CD4-positive, CD25-positive, alpha-beta regulatory T cell (primary cell): ENCODE results near the gene FLVCR1. TPM values are rescaled to one million over a fixed set of nuclear protein-coding genes. Genes with fewer than 3 reads are reported as not detected.
"Not testable (repeated sequence)": the region's sequence is repeated elsewhere in the genome, so short reads cannot be mapped to it uniquely, and the experiment has no call there.

Experiments
- ATAC-seq, 2 donors: fragments of 150-1000 bp; cut with Tn5 transposase; one replicate each; pipeline ENCODE4 v1.10.0; 2021; ENCODE audit warnings: low read depth in 2 of 2, moderate number of reproducible peaks in 2 of 2, moderate library complexity in 1 of 2
- DNase-seq, 3 donors: peaks; one replicate each; pipeline versions ENCODE4 v3.0.0 to v3.0.0-alpha.2; 2012 to 2022; ENCODE audit warnings: mixed read lengths in 1 of 3
- H3K27ac ChIP-seq: one replicate; pipeline ENCODE4 v1.7.0; 2013; ENCODE audit warnings: mild to moderate bottlenecking, low read length; ENCODE audit not compliant: insufficient read depth, poor library complexity, severe bottlenecking
- H3K27me3 ChIP-seq: one replicate; pipeline ENCODE4 v1.7.0; 2013; ENCODE audit warnings: low read length; ENCODE audit not compliant: control insufficient read depth, insufficient read depth
- H3K36me3 ChIP-seq: one replicate; pipeline ENCODE4 v1.7.0; 2013; ENCODE audit warnings: mild to moderate bottlenecking, low read length, moderate library complexity; ENCODE audit not compliant: control insufficient read depth, insufficient read depth
- H3K4me1 ChIP-seq: 2 replicates; pipeline ENCODE4 v1.7.0; 2013; ENCODE audit warnings: mild to moderate bottlenecking, low read length; ENCODE audit not compliant: insufficient read depth, control insufficient read depth, poor library complexity, severe bottlenecking
- H3K4me3 ChIP-seq: one replicate; pipeline ENCODE4 v1.7.0; 2013; ENCODE audit warnings: low read depth, mild to moderate bottlenecking, low read length, moderate library complexity
- H3K9me3 ChIP-seq, 2 experiments: 1 replicate in 1 of 2; 2 replicates in 1 of 2; pipeline ENCODE4 v1.7.0; 2013; ENCODE audit warnings: low read length in 2 of 2, mild to moderate bottlenecking in 1 of 2, moderate library complexity in 1 of 2; ENCODE audit not compliant: control insufficient read depth in 2 of 2
- H3K27ac Mint-ChIP-seq, 3 donors: one replicate each; pipeline ENCODE4 v1.8.0; 2020 to 2022; ENCODE audit warnings: mild to moderate bottlenecking in 3 of 3, mixed read lengths in 3 of 3, moderate library complexity in 2 of 3
- H3K27me3 Mint-ChIP-seq: one replicate; pipeline ENCODE4 v1.8.0; 2022; ENCODE audit warnings: mild to moderate bottlenecking, mixed read lengths
- H3K36me3 Mint-ChIP-seq: one replicate; pipeline ENCODE4 v1.8.0; 2020; ENCODE audit warnings: mixed read lengths
- H3K4me1 Mint-ChIP-seq, 4 donors: one replicate each; pipeline ENCODE4 v1.8.0; 2020 to 2022; ENCODE audit warnings: mixed read lengths in 4 of 4, mild to moderate bottlenecking in 1 of 4
- H3K4me3 Mint-ChIP-seq, 4 donors: one replicate each; pipeline ENCODE4 v1.8.0; 2020 to 2022; ENCODE audit warnings: mild to moderate bottlenecking in 4 of 4, mixed read lengths in 4 of 4, moderate library complexity in 3 of 4
- H3K9me3 Mint-ChIP-seq, 7 donors: one replicate each; pipeline ENCODE4 v1.8.0; 2020 to 2022; ENCODE audit warnings: mixed read lengths in 7 of 7, mild to moderate bottlenecking in 3 of 7, moderate library complexity in 2 of 7
- polyA plus RNA-seq, 4 donors: library from polyadenylated mRNA; unstranded; fragments of 300-500 nt; fragmentation: Illumina TruSeq; gene quantifications; one replicate each; pipeline ENCODE4 v1.2.3, GENCODE V29; 2021
- total RNA-seq: library from RNA; stranded (reverse); gene quantifications from one replicate; pipeline ENCODE4 v1.2.3, GENCODE V29; 2022

Gene FLVCR1
- total and polyA plus RNA-seq, 5 donors from 2014 or later, result 1.8 to 10.9 (median 2.3) TPM

DNA sequence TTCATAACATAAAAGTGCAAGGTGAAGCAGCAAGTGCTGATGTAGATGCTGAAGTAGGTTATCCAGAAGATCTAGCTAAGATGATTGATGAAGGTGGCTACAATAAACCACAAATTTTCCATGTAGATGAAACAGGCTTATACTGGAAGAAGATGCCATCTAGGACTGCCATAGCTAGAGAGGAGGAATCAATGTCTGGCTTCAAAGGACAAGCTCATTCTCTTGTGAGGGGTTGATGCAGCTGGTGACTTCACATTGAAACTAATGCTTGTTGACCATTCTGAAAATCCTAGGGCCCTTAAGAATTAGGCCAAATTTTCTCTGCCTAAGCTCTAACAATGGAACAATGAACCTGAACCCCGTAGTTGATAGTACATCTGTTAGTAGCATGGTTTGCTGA is 34.0 kb downstream of the FLVCR1 start:
- no peaks in the 10 kb centered on the region for H3K27me3 Mint-ChIP-seq
- H3K4me1 Mint-ChIP-seq, result no peaks in the 10 kb centered on the region
- Histone ChIP-seq H3K36me3 (peaks cover 51% of the 10 kb centered on the region), H3K27ac (no peak overlapping the region), H3K9me3 (no peaks in the 10 kb centered on the region), H3K4me3 (no peak overlapping the region), H3K27me3 (no peaks in the 10 kb centered on the region), H3K4me1 (no peaks in the 10 kb centered on the region)
- no peak overlapping the region for H3K4me3 Mint-ChIP-seq
- DNase-seq (no peak), ATAC-seq (no peak)
- H3K27ac Mint-ChIP-seq, result no peak overlapping the region
- H3K9me3 Mint-ChIP-seq, result peaks cover 0 to 2% (median 0%) of the 10 kb centered on the region in 7 donors
- H3K36me3 Mint-ChIP-seq, result peaks cover 63% of the 10 kb centered on the region

DNA sequence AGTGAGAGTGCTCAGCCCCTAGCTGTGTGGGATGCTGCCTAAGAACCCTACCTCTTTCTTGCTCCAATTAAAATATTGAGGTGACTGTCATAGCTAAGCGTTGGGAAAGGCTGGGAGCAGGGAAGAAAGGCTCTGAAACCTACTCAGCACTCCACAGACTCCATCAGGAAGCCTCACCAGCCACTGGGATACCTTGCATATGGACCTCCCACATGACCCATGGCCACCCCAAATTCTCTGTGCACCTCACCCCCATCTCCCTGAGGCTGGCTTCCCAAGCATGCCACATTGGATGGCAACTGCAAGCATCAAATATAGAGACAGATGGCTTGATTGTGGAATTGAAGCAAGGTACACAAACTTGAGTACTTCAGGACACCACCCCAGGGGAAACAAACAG is 41.8 kb downstream of the FLVCR1 start:
- Mint-ChIP-seq H3K4me3 (no peak overlapping the region), H3K9me3 (peaks cover 0 to 25% (median 12%) of the 10 kb centered on the region in 7 donors), H3K27me3 (peaks cover under 1% of the 10 kb centered on the region), H3K27ac (no peak overlapping the region), H3K36me3 (peaks cover 38% of the 10 kb centered on the region), H3K4me1 (peaks cover 0 to 4% (median 0%) of the 10 kb centered on the region in 4 donors)
- no peaks in the 10 kb centered on the region for H3K27me3 ChIP-seq
- H3K9me3 ChIP-seq, result peaks cover 19 to 25% of the 10 kb centered on the region in 2 experiments
- no peak overlapping the region for H3K4me3 ChIP-seq
- ATAC-seq, result no peak
- DNase-seq, result no peak
- H3K4me1 ChIP-seq, result no peaks in the 10 kb centered on the region
- H3K27ac ChIP-seq, result no peak overlapping the region
- H3K36me3 ChIP-seq, result peaks cover 34% of the 10 kb centered on the region

DNA sequence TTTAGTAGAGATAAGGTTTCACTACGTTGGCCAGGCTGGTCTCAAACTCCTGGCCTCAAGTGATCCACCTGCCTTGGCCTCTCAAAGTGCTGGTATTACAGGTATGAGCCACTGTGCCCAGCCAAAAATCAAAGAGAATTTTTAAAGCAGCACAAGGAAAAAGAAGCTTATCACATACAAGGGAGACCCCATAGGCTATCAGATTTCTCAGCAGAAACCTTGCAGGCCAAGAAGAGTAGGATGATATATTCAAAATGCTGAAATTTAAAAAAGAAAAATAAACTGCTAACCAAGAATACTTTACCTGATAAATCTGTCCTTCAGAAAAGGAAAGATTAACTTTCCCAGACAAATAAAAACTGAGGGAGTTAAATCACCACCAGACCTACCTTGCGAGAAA is 43.2 kb downstream of the FLVCR1 start:
- H3K4me3 ChIP-seq, result no peak overlapping the region
- DNase-seq (no peak), ATAC-seq (no peak)
- H3K27ac Mint-ChIP-seq, result no peak overlapping the region
- peaks cover 29% of the 10 kb centered on the region for H3K36me3 Mint-ChIP-seq
- peaks cover 22% of the 10 kb centered on the region for H3K36me3 ChIP-seq
- H3K4me3 Mint-ChIP-seq, result no peak overlapping the region
- H3K4me1 ChIP-seq, result no peaks in the 10 kb centered on the region
- H3K27ac ChIP-seq, result no peak overlapping the region
- H3K4me1 Mint-ChIP-seq, result peaks cover 0 to 4% (median 0%) of the 10 kb centered on the region in 4 donors
- peaks cover 0 to 25% (median 12%) of the 10 kb centered on the region in 7 donors for H3K9me3 Mint-ChIP-seq
- H3K27me3 ChIP-seq, result no peaks in the 10 kb centered on the region
- peaks cover 12% of the 10 kb centered on the region for H3K27me3 Mint-ChIP-seq
- H3K9me3 ChIP-seq, result peaks cover 19 to 25% of the 10 kb centered on the region in 2 experiments

DNA sequence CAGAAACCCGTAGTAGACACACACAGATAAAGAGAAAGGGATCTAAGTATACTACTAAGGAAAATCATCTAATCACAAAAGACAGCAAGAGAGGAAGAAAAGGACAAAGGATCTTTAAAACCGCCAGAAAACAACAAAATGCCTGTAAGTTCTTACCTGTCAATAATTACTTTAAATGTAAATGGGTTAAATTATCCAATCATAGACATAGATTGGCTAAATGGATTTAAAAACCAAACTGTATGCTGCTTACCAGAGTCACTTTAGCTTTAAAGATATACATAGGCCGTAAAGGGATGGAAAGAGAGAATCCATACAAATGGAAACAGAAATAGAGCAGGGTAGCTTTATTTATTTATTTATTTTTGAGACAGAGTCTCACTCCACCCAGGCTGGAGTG is 44.0 kb downstream of the FLVCR1 start:
- no peaks in the 10 kb centered on the region for H3K4me1 ChIP-seq
- no peak overlapping the region for H3K4me3 ChIP-seq
- ATAC-seq, result no peak
- Mint-ChIP-seq H3K27me3 (peaks cover 16% of the 10 kb centered on the region), H3K27ac (no peak overlapping the region), H3K36me3 (peaks cover 27% of the 10 kb centered on the region), H3K4me1 (peaks cover 0 to 4% (median 0%) of the 10 kb centered on the region in 4 donors), H3K4me3 (no peak overlapping the region), H3K9me3 (peaks cover 0 to 25% (median 12%) of the 10 kb centered on the region in 7 donors)
- DNase-seq, result no peak
- H3K27me3 ChIP-seq, result no peaks in the 10 kb centered on the region
- peaks cover 20% of the 10 kb centered on the region for H3K36me3 ChIP-seq
- no peak overlapping the region for H3K27ac ChIP-seq
- peaks cover 19 to 25% of the 10 kb centered on the region in 2 experiments for H3K9me3 ChIP-seq

DNA sequence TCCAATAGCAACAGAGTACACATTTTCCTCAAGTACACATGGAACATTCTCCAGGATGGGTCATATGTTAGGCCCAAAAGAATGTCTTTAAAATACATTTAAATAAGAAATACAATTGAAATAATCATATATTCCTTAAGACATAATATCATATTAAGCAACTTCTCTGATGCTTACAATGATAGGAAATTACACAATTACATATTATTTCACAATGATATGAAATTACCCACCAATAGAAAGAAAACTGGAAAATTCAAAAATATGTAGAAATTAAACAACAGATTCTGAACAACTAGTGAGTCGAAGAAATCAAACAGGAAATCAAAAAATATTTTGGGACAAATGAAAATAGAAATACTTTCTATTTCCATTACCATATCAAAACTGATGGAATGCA is 45.6 kb downstream of the FLVCR1 start:
- no peak overlapping the region for H3K4me3 ChIP-seq
- Mint-ChIP-seq H3K36me3 (peaks cover 15% of the 10 kb centered on the region), H3K9me3 (peaks cover 0 to 25% (median 12%) of the 10 kb centered on the region in 7 donors), H3K4me3 (no peak overlapping the region), H3K27me3 (peaks cover 19% of the 10 kb centered on the region), H3K27ac (no peak overlapping the region), H3K4me1 (peaks cover 0 to 4% (median under 1%) of the 10 kb centered on the region in 4 donors)
- H3K36me3 ChIP-seq, result peaks cover 10% of the 10 kb centered on the region
- DNase-seq (no peak), ATAC-seq (no peak)
- H3K27me3 ChIP-seq, result no peaks in the 10 kb centered on the region
- no peak overlapping the region for H3K27ac ChIP-seq
- H3K4me1 ChIP-seq, result no peaks in the 10 kb centered on the region
- peaks cover 19 to 25% of the 10 kb centered on the region in 2 experiments for H3K9me3 ChIP-seq

DNA sequence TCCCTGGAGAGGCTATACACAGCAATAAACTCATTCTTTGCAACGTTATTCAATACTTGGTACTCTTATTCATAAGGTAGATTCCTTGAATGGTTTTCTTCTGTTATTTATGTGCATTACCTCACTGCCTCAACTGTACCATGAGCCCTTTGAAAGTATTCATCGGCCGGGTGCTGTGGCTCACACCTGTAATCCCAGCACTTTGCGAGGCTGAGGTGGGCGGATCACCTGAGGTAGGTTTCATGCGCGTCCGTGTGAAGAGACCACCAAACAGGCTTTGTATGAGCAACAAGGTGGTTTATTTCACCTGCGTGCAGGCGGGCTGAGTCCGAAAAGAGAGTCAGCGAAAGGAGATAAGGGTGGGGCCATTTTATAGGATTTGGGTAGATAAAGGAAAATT is 50.0 kb downstream of the FLVCR1 start:
- H3K27ac Mint-ChIP-seq, DNase-seq, H3K27ac ChIP-seq, ATAC-seq, H3K9me3 Mint-ChIP-seq, H3K4me3 Mint-ChIP-seq, H3K4me1 Mint-ChIP-seq, H3K9me3 ChIP-seq, H3K36me3 ChIP-seq, H3K4me1 ChIP-seq, H3K4me3 ChIP-seq, H3K27me3 ChIP-seq, H3K36me3 Mint-ChIP-seq: not testable (repeated sequence)
- peaks cover 19% of the 10 kb centered on the region for H3K27me3 Mint-ChIP-seq

DNA sequence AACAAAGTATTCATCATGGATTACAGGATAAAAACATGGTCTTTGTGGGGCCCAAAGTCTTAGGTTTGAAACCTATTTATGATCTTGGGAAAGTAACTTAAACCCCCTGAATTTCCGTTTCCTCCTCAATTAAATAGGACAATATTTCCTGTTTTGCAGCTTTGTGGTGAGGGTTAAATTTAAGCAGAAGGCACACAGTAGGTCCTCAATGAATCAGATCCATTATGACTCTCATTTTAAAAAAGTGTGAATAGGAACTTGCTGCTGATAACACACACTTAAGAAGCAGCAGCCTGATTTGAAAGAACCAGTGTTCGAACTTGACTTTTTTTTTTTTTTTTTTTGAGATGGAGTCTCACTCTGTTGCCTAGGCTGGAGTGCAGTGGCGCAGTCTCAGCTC is 50.9 kb downstream of the FLVCR1 start:
- H3K4me3 Mint-ChIP-seq, result no peak overlapping the region
- Histone ChIP-seq H3K27ac (no peak overlapping the region), H3K4me3 (no peak overlapping the region), H3K4me1 (no peaks in the 10 kb centered on the region), H3K27me3 (no peaks in the 10 kb centered on the region), H3K9me3 (no peaks in the 10 kb centered on the region), H3K36me3 (no peaks in the 10 kb centered on the region)
- H3K27ac Mint-ChIP-seq, result no peak overlapping the region
- peaks cover 0 to 3% (median 0%) of the 10 kb centered on the region in 7 donors for H3K9me3 Mint-ChIP-seq
- ATAC-seq (no peak), DNase-seq (no peak)
- peaks cover 0 to 2% (median 0%) of the 10 kb centered on the region in 4 donors for H3K4me1 Mint-ChIP-seq
- no peaks in the 10 kb centered on the region for H3K36me3 Mint-ChIP-seq
- H3K27me3 Mint-ChIP-seq, result peaks cover 19% of the 10 kb centered on the region

DNA sequence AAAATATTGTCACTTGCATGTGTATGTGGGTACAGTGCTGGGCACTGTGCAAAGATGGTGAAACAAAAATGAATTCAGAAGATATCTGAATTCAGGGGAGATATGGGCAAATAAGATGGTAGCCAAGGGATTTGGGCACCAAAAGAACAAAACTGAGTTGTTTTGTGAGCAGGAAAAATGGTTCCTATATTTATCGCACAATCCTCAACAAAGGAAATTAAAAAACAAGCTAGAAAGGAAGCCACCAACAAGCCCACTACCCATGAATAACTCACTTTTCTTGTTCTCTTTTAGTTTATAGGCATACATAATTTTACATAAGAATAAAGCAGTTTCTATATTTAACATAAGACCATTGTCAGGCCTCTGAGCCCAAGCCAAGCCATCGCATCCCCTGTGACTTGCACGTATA is 51.6 kb downstream of the FLVCR1 start:
- no peak for ATAC-seq

More for the DNA sequence above, 51.6 kb downstream of the FLVCR1 start:
- no peak overlapping the region for H3K27ac Mint-ChIP-seq
- Histone ChIP-seq H3K27me3 (no peaks in the 10 kb centered on the region), H3K9me3 (no peaks in the 10 kb centered on the region), H3K27ac (no peak overlapping the region), H3K4me1 (no peaks in the 10 kb centered on the region), H3K36me3 (no peaks in the 10 kb centered on the region), H3K4me3 (no peak overlapping the region)
- peaks cover 19% of the 10 kb centered on the region for H3K27me3 Mint-ChIP-seq
- H3K9me3 Mint-ChIP-seq, result no peaks in the 10 kb centered on the region
- DNase-seq, result no peak
- no peak overlapping the region for H3K4me3 Mint-ChIP-seq
- H3K36me3 Mint-ChIP-seq, result no peaks in the 10 kb centered on the region
- H3K4me1 Mint-ChIP-seq, result peaks cover 0 to 2% (median 0%) of the 10 kb centered on the region in 4 donors
